Pancreas (tissue), 10 donors: ENCODE data around the gene CLN5. TPM values are rescaled to one million over a fixed set of nuclear protein-coding genes. Genes with fewer than 3 reads are reported as not detected.

Experiments used
- ATAC-seq, 4 donors: fragments of 200-7000 bp; cut with Tn5 transposase; one replicate each; pipeline versions ENCODE4 v1.8.0 to v1.9.1; 2020; ENCODE audit warnings: mild to moderate bottlenecking in 4 of 4, moderate library complexity in 4 of 4
- DNase-seq, 6 donors: peaks; one replicate each; pipeline ENCODE4 v3.0.0-alpha.2; 2020
- FAIRE-seq: peaks from 2 replicates; lab custom pipeline; 2012; peaks lifted over from hg19 to GRCh38; lab: Jason Lieb, UNC
- H3K27ac ChIP-seq, 4 donors: fragments of 200-600 bp; sonication (generic); 1 replicate in 3 of 4; 2 replicates in 1 of 4; pipeline versions ENCODE4 v1.5.0 to v1.8.0; 2020
- H3K27me3 ChIP-seq, 4 donors: fragments of 200-600 bp; one replicate each; pipeline ENCODE4 v1.8.0; 2021
- H3K36me3 ChIP-seq, 3 donors: fragments of 200-600 bp; sonication (generic) in 1 of 3; one replicate each; pipeline versions ENCODE4 v1.5.0 to v1.8.0; 2020 to 2021
- H3K4me1 ChIP-seq, 3 donors: fragments of 200-600 bp; one replicate each; pipeline ENCODE4 v1.8.0; 2021
- H3K4me3 ChIP-seq, 4 donors: fragments of 200-600 bp; sonication (generic) in 2 of 4; one replicate each; pipeline versions ENCODE4 v1.5.0 to v1.8.0; 2020 to 2021
- H3K9me3 ChIP-seq, 4 donors: fragments of 200-600 bp; one replicate each; pipeline ENCODE4 v1.8.0; 2021
- WGBS, 2 donors: extraction: QIAGEN DNeasy Blood & Tissue Kit; methylation state at CpG; one replicate each; pipeline ENCODE4 v1.1.7; 2013; 5-methylcytosine and 5-hydroxymethylcytosine counted together
- intact Hi-C, 3 donors: fragments of 100-400 bp; cut with DNase I; formaldehyde crosslinking; loops; one replicate each; pipeline versions ENCODE4 v1.11.1 to v1.14.2; 2022
- polyA plus RNA-seq, 2 donors: library from polyadenylated mRNA; stranded (reverse); fragments of 200-250 nt; gene quantifications; one replicate each; pipeline ENCODE4 v1.2.3, GENCODE V29; 2013
- total RNA-seq, 6 donors: library from RNA; stranded (reverse); fragmentation: NEBNext Ultra II Directional in 4 of 6; extraction: Animal tissue kit (Norgen Biotek cat#: 25700) in 4 of 6; gene quantifications; one replicate each; pipeline versions ENCODE4 v1.2.1 to v1.2.4, GENCODE V29; 2021 to 2023
- TF ChIP-seq, protein P1 (sequence below), 4 donors: fragments of 200-600 bp; sonication (generic) in 3 of 4; IDR thresholded peaks; one replicate each; pipeline versions ENCODE4 v1.5.0 to v1.8.0; 2021; ENCODE audit warnings: antibody characterized with exemption in 4 of 4
- donor health status: healthy with polysubstance abuse.
- donor health status: DM: no; HTN: no; CAD: no; lungs with moderate emphysema.
- donor health status: DM: no; HTN: no; CAD: no.
- donor health status: control.
- donor health status: control.
- donor health status: Bipolar disorder and iron deficiency.
- donor health status: DM: yes; HTN: yes; CAD: no.
- donor health status: DM: no; HTN: no; CAD: no.
- donor health status: DM: no; HTN: no; CAD: no.
- donor health status: DM: yes; HTN: yes; CAD: no.

CLN5 gene
- total and polyA plus RNA-seq, 8 donors: 9.1 to 24.3 (median 18.1) TPM

DNA sequence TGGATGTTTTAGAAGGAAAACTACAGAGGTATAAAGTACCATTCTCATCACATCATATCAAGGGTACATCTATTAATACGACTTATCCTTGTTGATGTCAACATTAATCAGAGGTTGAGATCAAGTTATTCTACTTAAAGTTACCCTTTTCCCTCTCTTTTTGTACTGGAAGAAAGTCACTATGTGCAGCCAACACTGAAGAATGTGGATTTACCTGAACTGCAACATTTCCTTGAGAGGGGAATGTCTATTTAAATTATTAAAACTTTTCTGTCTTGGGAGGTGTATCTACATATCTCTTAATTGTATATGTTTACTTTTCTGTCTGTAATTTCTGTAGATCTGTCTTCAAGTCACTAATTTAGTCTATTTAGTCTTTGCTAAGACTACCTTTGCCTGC, 37.6 kb downstream of the CLN5 start:
- TF ChIP-seq, protein P1, sequence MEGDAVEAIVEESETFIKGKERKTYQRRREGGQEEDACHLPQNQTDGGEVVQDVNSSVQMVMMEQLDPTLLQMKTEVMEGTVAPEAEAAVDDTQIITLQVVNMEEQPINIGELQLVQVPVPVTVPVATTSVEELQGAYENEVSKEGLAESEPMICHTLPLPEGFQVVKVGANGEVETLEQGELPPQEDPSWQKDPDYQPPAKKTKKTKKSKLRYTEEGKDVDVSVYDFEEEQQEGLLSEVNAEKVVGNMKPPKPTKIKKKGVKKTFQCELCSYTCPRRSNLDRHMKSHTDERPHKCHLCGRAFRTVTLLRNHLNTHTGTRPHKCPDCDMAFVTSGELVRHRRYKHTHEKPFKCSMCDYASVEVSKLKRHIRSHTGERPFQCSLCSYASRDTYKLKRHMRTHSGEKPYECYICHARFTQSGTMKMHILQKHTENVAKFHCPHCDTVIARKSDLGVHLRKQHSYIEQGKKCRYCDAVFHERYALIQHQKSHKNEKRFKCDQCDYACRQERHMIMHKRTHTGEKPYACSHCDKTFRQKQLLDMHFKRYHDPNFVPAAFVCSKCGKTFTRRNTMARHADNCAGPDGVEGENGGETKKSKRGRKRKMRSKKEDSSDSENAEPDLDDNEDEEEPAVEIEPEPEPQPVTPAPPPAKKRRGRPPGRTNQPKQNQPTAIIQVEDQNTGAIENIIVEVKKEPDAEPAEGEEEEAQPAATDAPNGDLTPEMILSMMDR (IDR thresholded peaks at IDR 0.05): no peak
- FAIRE-seq (no peak), ATAC-seq (no peak), DNase-seq (no peak)
- Histone ChIP-seq H3K4me3 (no peak overlapping the region), H3K27me3 (no peaks in the 10 kb centered on the region), H3K4me1 (peaks cover 5 to 13% (median 7%) of the 10 kb centered on the region in 3 donors), H3K36me3 (no peaks in the 10 kb centered on the region), H3K27ac (no peak overlapping the region), H3K9me3 (no peaks in the 10 kb centered on the region)
- intact Hi-C loops: no loop called here
- 66 to 86% methylated on average over 1 of the region's 1 CpG for WGBS, 2 donors

DNA sequence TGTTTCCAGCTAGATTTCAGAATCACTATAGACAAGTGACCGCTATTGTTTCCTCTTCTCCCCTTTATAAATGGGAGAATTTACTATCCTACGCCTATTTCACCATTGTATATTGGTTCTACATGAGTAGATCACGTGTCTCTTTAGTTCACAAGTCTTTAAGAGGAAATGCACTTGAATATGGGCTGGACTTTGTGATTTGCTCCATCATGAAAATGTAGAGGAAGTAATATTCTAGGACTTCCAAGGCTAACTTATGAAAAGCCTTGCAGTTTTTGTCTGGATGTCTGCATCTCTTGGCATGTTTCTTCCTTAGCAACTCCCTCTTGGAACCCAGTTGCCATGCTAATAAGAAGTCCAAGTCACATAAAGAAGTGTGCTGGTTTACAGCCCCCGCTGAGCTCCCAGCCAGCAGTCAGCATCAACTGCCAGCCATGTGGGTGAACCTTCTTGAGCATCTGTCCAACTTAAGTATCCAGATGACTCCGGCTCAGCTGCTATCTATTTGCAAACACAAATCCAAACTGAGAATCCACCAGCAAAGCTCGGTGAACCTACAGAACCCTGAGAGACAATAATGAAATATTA, 39.9 kb downstream of the CLN5 start:
- Histone ChIP-seq H3K9me3 (no peaks in the 10 kb centered on the region), H3K4me1 (peaks cover 0 to 5% (median 5%) of the 10 kb centered on the region in 3 donors), H3K27me3 (no peaks in the 10 kb centered on the region), H3K4me3 (no peak overlapping the region), H3K27ac (no peak overlapping the region), H3K36me3 (no peaks in the 10 kb centered on the region)
- 92 to 94% methylated on average over 6 of the region's 6 CpGs for WGBS, 2 donors
- FAIRE-seq (no peak), ATAC-seq (no peak), DNase-seq (no peak)
- intact Hi-C loops: no loop called here
- TF ChIP-seq, protein P1 (IDR thresholded peaks at IDR 0.05): no peak

DNA sequence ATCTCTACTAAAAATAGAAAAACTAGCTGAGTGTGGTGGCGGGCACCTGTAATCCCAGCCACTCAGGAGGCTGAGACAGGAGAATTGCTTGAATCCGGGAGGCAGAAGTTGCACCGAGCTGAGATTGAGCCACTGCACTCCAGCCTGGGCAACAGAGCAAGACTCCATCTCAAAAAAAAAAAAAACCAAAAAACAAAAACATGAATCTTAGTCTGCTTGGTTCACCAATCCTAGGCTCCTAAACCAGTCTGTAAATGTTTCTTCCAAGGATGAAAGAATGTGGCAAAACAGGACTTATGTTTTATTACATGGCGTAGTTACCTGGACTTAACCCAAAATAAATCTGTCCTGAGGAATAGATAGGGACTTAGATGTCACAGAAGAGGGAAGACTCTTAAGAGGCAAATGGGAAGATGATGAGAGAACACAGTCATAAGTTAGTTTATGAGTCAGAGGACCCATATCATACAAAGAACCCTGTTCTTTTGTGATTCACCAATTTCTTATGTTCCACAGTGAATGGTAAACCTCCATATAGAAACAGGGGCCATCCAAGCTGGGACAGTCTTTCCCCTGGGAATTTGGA, 41.9 kb downstream of the CLN5 start:
- H3K27ac ChIP-seq: no peak overlapping the region
- 93 to 95% methylated on average over 4 of the region's 4 CpGs for WGBS, 2 donors
- no peak for FAIRE-seq

GRCh38 chr13:77034881-77035280, 43.0 kb downstream of the CLN5 start:
- no peaks in the 10 kb centered on the region for H3K9me3 ChIP-seq
- H3K27me3 ChIP-seq: no peaks in the 10 kb centered on the region
- TF ChIP-seq, protein P1 (IDR thresholded peaks at IDR 0.05): no peak
- H3K27ac ChIP-seq: no peak overlapping the region
- no peak overlapping the region for H3K4me3 ChIP-seq
- intact Hi-C loops: no loop called here
- no peak for DNase-seq
- WGBS, 2 donors: 95 to 99% methylated on average over 5 of the region's 5 CpGs
- H3K4me1 ChIP-seq: no peaks in the 10 kb centered on the region
- H3K36me3 ChIP-seq: no peaks in the 10 kb centered on the region
- ATAC-seq: no peak
- no peak for FAIRE-seq

More for the DNA sequence above, 41.9 kb downstream of the CLN5 start:
- TF ChIP-seq, protein P1 (IDR thresholded peaks at IDR 0.05): no peak
- DNase-seq (no peak), ATAC-seq (no peak)
- intact Hi-C loops: no loop called here
- H3K27me3 ChIP-seq: no peaks in the 10 kb centered on the region
- no peaks in the 10 kb centered on the region for H3K9me3 ChIP-seq
- H3K4me1 ChIP-seq: no peaks in the 10 kb centered on the region
- H3K36me3 ChIP-seq: no peaks in the 10 kb centered on the region
- no peak overlapping the region for H3K4me3 ChIP-seq

DNA sequence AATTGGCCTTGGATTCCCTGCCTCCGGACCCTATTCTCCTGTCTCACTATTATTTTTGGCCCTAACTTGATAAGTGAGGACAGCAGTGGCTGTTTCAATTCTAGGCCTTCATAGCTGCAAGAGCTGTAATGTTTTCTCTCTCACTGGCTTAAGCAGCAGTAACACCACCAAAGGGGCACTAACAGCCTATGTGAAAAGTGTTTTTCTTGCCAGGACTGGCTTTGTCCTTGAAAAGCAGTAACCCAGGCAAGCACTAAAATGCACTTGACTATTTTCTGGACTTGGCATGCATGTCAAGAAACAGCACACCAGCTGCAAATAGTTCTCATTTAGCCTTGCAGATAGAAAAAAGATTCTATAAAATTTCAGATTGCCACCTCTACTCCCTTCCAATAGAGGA, 44.4 kb downstream of the CLN5 start:
- Histone ChIP-seq H3K36me3 (no peaks in the 10 kb centered on the region), H3K9me3 (no peaks in the 10 kb centered on the region), H3K4me1 (peaks cover 0 to 6% (median 0%) of the 10 kb centered on the region in 3 donors), H3K4me3 (no peak overlapping the region), H3K27ac (no peak overlapping the region), H3K27me3 (no peaks in the 10 kb centered on the region)
- 31 to 47% methylated on average over 1 of the region's 1 CpG for WGBS, 2 donors
- DNase-seq (no peak), ATAC-seq (peak in 2 of 4 donors; percentile 44 to 74), FAIRE-seq (no peak)
- intact Hi-C loops: no loop called here
- TF ChIP-seq, protein P1 (IDR thresholded peaks at IDR 0.05): no peak
